Osteocyte (in vitro differentiated cells): ENCODE measurements around the gene MORC2. TPM values are rescaled to one million over a fixed set of nuclear protein-coding genes. Genes with fewer than 3 reads are reported as not detected.

Source experiments
- DNase-seq: peaks from one replicate; pipeline ENCODE4 v3.0.0; 2021; ENCODE audit warnings: mixed read lengths; ENCODE audit not compliant: unreplicated experiment; ENCODE audit errors: extremely low spot score
- H3K27ac Mint-ChIP-seq: one replicate; pipeline ENCODE4 v1.8.0; 2021; ENCODE audit warnings: mild to moderate bottlenecking, mixed read lengths; ENCODE audit not compliant: unreplicated experiment
- H3K27me3 Mint-ChIP-seq: one replicate; pipeline ENCODE4 v1.8.0; 2021; ENCODE audit warnings: mixed read lengths; ENCODE audit not compliant: unreplicated experiment
- H3K36me3 Mint-ChIP-seq: one replicate; pipeline ENCODE4 v1.8.0; 2021; ENCODE audit warnings: mixed read lengths; ENCODE audit not compliant: unreplicated experiment
- H3K4me1 Mint-ChIP-seq: one replicate; pipeline ENCODE4 v1.8.0; 2021; ENCODE audit warnings: mixed read lengths; ENCODE audit not compliant: unreplicated experiment
- H3K4me3 Mint-ChIP-seq: one replicate; pipeline ENCODE4 v1.8.0; 2021; ENCODE audit warnings: mild to moderate bottlenecking, moderate library complexity, mixed read lengths; ENCODE audit not compliant: unreplicated experiment
- H3K9me3 Mint-ChIP-seq: one replicate; pipeline ENCODE4 v1.8.0; 2021; ENCODE audit warnings: mixed read lengths; ENCODE audit not compliant: unreplicated experiment
- CTCF ChIP-seq: fragments of 200-600 bp; sonication (generic); IDR thresholded peaks from 2 replicates; pipeline ENCODE4 v1.5.0; 2021; ENCODE audit warnings: antibody characterized with exemption, mild to moderate bottlenecking, moderate library complexity
- total RNA-seq: library from RNA; stranded (reverse); gene quantifications from 2 replicates; pipeline ENCODE4 v1.2.1, GENCODE V29; 2021

MORC2 gene
- total RNA-seq, 1 donor from 2014 or later = 26.9 TPM

DNA sequence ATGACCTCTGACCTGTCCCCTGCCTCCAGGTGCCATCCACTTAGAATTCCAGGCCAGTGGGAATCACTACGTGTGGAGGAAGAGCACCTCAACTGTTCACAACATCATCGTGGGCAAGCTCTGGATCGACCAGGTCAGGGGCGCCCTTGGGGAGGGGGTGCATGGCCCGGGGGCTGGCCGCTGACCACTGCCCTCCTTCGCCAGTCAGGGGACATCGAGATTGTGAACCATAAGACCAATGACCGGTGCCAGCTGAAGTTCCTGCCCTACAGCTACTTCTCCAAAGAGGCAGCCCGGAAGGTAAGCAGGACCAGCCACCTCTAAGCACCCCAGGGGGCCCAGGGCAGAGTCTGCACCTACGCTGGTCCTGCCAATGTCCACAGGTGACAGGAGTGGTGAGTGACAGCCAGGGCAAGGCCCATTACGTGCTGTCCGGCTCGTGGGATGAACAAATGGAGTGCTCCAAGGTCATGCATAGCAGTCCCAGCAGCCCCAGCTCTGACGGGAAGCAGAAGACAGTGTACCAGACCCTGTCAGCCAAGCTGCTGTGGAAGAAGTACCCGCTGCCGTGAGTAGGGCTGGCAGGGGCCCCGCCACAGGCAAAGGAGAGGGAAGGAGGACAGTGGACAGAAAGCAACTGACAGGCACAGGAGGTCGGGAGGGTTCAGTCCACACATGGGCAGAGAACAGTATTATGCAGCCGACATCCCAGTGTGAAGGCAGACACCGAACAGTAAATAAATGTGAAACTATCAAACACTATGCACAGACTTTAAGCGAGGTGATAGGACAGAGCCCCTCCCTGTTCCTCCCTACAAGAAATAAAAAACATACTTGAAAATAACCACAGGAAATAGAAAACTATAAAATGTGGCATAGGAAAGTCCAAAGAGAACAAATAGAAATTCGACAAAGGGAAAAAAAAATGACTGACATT lies 74.9 kb downstream of the MORC2 start:
- Mint-ChIP-seq H3K4me3 (no peak overlapping the region), H3K27ac (no peak overlapping the region), H3K27me3 (no peaks in the 10 kb centered on the region), H3K9me3 (no peaks in the 10 kb centered on the region), H3K4me1 (no peaks in the 10 kb centered on the region), H3K36me3 (peaks cover 1% of the 10 kb centered on the region)
- peak; percentile 82 for DNase-seq
- no peak for TF ChIP-seq CTCF

GRCh38 chr22:30892731-30893221 lies 75.8 kb downstream of the MORC2 start:
- Mint-ChIP-seq H3K4me3 (no peak overlapping the region), H3K36me3 (no peaks in the 10 kb centered on the region), H3K4me1 (no peaks in the 10 kb centered on the region), H3K27me3 (no peaks in the 10 kb centered on the region), H3K27ac (no peak overlapping the region), H3K9me3 (no peaks in the 10 kb centered on the region)
- no peak for TF ChIP-seq CTCF
- DNase-seq = peak; percentile 78

DNA sequence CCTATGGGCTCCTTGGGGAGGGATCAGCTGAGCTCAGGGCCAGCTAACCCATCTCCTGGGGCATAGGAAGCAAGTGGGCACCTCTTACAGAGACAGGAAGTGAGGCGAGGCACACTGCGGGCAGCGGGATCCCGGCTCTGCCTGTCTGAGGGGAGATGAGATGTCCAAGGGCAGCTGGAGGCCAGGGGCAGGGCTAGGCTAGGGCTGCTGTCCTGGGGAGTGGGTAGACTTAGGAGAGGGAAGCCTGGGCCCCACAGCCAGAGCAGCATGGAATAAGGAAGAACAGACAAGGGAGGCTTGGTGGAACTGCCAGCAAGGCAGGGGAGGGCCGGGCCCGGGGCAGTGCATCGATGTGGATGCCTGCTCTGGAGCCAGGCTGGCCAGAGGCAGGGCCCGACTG lies 76.3 kb downstream of the MORC2 start:
- no peaks in the 10 kb centered on the region for H3K36me3 Mint-ChIP-seq
- no peaks in the 10 kb centered on the region for H3K27me3 Mint-ChIP-seq

DNA sequence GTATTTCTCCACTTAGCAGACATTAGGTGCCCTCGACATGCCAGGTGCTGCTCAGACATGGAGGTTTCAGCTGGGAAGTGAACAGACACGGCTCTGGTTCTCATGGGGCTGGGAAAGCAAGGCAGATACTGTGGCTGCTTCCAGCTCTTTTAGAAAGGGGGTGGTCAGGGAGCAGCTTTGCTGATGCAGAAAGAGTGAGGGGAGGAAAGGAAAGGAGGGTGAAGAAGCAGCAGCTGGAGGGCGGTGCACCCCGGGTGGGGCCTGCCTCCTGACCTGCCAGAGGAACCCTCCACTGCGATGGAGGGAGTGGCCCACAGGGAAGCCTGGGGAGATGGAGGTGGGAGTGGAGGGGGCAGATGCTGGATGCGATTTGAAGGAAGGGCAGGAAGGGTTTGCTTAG lies 76.8 kb downstream of the MORC2 start:
- no peak overlapping the region for H3K27ac Mint-ChIP-seq

More for the DNA sequence above, 76.3 kb downstream of the MORC2 start:
- Mint-ChIP-seq H3K4me1 (no peaks in the 10 kb centered on the region), H3K27ac (no peak overlapping the region), H3K4me3 (no peak overlapping the region), H3K9me3 (no peaks in the 10 kb centered on the region)
- DNase-seq = no peak
- no peak for TF ChIP-seq CTCF

More for the DNA sequence above, 76.8 kb downstream of the MORC2 start:
- no peak overlapping the region for H3K4me3 Mint-ChIP-seq
- TF ChIP-seq CTCF = no peak
- no peaks in the 10 kb centered on the region for H3K27me3 Mint-ChIP-seq
- no peaks in the 10 kb centered on the region for H3K4me1 Mint-ChIP-seq
- H3K36me3 Mint-ChIP-seq = no peaks in the 10 kb centered on the region
- DNase-seq = peak; percentile 57
- no peaks in the 10 kb centered on the region for H3K9me3 Mint-ChIP-seq
